Kidney tubule cell (primary cell): ENCODE measurements around the gene GP1BA.

ENCODE experiments used
- DNase-seq: peaks from one replicate; pipeline ENCODE4 v3.0.0-alpha.2; 2018; ENCODE audit warnings: low spot score

The GP1BA gene

DNA sequence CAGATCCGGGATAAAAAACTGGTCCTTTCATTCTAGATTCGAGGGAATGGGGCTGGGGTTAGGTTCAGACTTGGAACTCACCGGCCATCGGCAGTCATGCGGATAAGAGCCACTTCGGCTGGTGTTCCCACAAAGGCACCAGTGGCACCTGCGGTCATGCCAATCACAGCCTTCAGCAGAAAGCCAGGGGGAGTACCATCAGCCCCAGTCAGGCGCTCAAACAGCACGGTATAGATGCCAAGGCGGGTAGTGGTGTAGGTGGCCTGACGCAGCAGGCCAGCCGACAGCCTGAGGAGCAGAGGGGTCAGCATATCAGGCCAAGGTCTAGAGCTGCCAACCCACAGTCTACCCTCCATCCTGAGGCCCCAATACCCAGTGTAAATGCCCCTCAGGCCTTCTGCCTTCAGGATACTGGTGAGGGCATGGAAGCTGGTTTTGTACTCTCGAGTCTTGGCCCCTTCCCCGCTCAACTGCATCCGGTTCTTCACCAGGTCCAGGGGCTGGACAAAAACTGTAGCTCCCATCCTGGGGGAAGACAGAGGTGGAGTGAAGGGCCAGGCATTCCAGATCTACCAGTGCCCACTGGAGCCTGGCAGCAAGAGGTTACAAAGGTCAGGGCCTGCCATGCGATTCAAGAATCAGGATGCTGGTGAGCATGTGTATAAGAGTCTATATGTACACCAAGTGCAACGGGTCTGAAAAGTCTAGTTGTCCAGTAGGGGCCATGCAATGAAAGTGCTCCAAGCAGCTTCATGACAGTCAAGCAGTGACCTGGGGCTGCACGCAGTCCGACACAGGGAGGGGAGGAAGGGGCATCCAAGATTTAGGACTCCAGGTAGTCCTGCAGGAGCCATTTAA lies 6.8 kb downstream of the GP1BA start:
- DNase-seq, result peak; percentile 26

DNA sequence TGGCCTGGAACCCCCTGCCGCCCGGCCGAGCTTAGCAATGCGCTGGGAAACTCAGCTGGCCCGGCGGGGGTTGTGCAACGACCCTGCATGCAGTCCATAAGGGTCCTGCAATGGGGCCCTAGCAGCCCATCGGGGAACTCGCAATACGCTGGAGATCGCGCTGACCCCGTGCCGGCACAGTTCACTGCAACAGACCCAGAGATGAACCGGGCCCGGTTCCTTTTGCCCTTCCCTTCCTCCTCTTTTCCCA lies 7.4 kb downstream of the GP1BA start:
- no peak for DNase-seq

DNA sequence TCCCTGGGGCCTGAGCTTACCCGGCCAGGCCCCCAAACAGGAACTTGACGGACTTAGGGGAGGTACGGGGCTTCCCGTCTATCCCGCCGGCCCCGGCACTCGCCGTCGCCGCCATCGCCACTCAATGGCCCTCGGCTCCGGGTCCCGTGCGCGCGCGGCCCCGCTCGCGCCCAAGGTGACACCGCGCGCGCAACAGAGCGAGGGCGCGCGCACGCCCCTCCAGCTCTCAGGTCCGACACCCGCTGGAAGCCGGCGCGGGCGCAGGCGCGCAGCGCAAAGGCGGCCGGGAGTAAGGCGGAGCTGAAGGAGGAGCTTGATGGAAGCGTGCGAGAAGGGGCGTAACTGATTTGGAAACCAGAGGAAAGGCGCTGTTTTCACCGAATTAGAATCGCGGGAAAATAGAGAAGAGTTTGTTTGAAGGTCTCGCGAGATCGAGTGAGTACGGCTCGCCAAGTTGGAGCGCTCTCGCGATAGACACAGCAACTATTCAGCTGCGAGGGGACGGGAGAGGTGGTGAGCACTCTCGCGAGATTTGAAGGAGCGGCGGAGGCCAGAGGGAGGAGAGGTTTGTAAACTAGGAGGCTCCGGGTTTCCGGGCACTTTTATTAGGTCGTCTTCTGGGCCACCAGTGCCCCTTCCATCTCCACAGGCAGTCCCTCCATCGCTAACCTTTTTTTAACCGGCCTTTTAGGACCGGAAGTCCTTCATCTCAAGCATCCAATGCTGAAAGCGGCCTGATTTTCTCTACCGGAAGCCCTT lies 7.9 kb downstream of the GP1BA start, which contains the start of the genes RNF167 and SLC25A11:
RNF167 (plus strand) TSS at position 473 of the 759 bp plus-strand sequence. CDS start 642 bp downstream, outside the sequence.
SLC25A11 (minus strand) TSS at position 251 of the 759 bp plus-strand sequence; CDS start at position 115, 136 bp downstream.
- peak; percentile 99 for DNase-seq

DNA sequence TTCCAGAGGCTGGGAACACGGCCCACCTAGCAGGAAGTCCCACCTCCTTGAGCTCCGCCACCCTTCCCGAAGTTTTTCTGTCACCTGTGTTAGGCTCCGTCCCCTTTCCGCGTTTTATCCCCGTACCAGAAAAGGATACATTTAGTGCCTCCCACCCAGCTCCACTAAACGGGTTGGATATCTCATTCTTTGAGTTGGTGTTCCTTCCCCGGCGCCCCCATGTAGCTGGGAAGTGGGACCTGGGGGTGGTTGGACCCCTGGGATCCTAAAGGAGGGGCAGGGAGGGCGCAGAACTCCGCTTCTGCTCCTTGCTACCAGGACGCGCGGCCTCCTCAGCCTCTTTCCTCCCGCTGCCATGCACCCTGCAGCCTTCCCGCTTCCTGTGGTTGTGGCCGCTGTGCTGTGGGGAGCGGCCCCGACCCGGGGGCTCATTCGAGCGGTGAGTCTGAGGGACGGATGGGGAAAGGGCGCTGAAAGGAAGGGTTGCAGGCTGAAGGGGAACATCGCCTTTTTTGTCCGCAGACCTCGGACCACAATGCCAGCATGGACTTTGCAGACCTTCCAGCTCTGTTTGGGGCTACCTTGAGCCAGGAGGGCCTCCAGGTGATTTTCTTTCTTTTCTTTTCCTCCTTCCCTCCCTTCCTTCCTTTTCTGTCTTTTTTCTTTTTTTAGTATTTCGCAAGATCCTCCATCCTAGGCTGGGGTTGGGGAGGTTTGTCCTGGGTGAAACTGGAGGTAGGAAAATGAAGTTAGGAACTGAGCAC lies 8.7 kb downstream of the GP1BA start:
- peak; percentile 92 for DNase-seq

DNA sequence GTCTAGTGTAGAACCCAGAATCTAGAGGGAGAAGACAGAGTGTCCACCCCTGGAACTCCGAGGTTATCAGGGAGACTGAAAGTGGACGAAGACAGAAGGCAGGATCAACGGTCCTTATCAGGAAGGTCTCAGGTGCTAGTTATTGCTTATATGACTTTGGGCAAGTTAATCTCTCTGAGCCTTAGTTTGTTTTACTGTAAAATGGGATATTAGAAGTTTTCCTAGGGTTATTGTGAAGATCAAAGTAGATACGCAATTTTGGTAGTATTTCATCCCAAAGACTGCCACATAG lies 9.2 kb downstream of the GP1BA start:
- no peak for DNase-seq

DNA sequence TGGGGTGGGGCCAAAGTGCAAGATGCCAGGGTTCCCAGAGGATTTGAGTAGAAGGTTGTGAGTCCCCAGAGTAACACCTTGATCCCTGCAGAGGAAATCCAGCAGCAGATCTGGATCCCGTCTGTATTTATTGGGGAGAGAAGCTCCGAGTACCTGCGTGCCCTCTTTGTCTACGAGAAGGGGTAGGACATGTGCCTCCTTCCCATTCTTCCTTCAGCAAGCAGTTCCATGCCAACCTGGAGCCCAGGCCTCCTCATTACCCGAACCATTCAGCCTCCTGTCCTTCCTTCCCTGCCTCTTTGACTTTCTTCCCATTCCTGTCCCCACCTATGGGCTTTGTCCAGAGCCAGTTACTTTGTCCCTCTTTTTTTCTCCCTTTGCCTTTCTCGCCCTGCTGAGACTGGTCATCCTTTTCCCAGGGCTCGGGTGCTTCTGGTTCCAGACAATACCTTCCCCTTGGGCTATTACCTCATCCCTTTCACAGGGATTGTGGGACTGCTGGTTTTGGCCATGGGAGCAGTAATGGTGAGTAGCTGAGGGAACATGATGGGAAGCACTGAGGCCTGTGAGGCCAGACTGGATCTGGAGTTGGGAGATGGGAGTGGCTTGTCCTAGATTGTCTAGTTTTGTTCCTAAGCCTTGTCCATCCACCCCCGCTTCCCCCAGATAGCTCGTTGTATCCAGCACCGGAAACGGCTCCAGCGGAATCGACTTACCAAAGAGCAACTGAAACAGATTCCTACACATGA lies 10.9 kb downstream of the GP1BA start:
- no peak for DNase-seq

DNA sequence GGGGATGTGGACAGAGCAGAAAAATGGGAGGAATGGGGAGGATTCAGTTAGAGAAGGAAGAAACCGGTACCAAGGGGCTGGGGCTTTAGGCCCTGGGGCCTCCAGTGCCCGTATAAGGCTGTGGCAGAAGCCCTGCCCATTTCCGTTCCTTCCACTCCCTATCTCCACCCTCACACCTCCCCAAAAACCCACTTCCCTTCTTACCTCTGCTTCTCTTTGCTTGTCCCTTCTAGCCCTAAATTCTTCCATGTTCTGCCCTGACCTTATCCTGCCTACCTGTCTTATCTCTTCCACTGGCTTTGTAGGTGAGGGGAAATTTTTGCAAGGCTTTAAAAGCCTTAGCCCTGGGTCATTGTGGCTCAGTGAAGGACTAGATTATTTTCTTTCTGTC lies 12.1 kb downstream of the GP1BA start:
- DNase-seq, result no peak

DNA sequence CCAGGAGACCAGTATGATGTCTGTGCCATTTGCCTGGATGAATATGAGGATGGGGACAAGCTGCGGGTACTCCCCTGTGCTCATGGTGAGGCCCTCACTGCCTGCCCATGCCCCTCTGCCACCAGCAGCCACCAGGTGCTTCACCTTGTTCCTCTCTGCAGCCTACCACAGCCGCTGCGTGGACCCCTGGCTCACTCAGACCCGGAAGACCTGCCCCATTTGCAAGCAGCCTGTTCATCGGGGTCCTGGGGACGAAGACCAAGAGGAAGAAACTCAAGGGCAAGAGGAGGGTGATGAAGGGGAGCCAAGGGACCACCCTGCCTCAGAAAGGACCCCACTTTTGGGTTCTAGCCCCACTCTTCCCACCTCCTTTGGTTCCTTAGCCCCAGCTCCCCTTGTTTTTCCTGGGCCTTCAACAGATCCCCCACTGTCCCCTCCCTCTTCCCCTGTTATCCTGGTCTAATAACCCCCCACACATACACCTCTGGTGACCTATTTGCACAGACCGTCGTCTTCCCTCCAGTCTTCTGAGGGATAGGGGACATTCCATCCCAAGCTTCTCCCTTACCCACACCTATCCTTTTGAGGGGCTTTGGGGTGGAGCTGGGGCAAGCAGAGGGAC lies 12.6 kb downstream of the GP1BA start:
- peak; percentile 26 for DNase-seq

DNA sequence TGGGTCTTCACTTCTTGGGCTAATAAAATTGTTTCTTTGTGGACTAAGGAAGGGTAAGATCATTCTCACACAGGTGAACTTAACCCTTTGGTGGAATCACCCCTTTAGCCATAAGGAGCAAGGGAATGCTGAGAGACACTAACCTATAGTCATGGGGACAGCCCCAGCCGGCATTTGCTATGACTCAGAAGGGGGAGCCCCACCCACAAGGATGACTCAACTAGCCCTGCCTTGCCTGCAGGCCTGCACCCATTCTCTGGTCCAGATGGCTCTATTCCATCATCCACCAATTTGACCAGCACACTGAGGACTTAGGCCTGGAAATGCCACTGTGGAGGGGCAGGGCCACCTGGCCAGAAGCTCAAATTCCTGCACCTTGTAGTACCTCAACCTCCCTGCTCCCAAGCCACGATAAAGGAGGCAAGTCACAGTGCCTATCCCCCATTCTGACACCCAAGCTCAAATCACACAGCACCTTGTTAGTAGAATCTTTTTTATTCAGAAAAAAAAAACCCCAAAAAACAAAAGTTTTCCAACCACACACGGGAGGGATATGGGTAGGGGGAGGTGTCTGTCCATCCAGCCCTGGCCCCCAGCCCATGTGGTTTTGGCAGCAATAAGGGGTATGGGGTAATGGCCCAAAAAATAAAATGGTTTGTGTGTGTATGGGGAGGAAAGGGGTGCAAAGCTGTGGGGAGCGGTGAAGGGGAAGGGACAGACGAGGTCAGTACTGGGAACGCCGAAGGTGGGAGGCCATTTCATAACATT lies 13.3 kb downstream of the GP1BA start:
- DNase-seq, result peak; percentile 95

DNA sequence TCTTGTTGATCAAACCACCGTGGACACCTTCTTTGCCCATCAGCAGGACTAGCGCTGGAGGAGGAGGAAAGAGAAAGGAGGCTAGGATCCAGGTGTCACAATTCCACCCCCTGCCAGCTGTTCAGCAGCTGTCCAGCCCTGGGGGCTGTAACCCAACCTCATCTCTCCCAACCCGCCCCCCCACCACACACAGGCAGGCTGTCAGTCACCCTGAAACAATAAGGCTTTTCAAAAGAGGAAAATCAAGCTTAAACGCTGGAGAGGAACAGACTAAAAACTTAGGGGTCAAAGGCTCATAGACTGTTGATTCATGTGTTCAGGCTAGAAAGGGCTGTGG lies 13.8 kb downstream of the GP1BA start:
- DNase-seq, result no peak

DNA sequence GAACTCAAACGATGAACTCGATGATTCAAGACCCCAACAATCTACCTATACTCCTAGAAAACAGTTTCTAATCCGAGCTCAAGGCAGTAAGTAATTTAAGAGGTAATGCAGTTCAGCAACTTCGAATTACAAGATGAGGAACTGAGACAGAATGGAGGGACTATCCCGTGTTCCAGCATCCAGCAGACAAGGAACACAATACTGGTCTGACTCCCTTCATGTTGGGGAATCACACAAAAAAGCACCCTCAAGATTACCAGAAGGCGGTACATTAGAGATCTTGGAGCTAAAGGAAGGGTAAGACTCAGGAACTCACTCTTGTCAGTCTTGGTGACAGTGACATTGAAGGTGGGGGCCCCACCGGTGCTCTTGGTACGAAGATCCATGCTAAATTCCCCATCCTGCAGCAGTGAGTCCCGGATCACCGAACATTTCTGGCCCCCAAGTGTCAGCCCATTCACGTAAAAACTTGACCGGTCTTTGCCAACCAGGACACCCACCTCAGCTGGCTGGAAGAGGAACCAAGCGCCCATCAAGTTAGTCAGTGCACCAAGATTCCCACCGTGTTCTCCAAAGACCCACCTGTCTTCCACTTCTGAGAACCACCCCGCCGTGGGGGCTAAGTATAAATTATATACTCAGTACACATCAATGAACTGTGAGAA lies 14.4 kb downstream of the GP1BA start:
- no peak for DNase-seq

DNA sequence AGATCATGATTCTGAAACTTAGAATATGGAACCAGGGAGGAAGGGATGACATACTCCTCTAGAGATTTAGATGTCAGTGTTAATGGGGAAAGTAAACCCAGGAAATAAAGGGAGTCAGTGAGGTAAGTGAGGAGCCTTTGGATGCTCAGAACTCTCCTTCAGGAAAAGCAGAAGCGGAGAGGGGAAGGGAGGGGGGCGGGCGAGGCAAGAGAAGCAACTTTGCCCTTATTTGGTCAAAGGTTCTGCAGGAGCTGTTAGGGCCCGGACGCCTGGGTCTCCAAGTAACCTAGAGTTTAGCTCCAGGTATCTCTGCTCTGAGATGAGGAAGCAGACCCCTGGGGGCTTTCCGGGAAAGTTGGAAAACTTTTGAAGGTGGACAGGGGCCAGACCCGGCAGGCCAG lies 14.9 kb downstream of the GP1BA start:
- DNase-seq, result no peak

DNA sequence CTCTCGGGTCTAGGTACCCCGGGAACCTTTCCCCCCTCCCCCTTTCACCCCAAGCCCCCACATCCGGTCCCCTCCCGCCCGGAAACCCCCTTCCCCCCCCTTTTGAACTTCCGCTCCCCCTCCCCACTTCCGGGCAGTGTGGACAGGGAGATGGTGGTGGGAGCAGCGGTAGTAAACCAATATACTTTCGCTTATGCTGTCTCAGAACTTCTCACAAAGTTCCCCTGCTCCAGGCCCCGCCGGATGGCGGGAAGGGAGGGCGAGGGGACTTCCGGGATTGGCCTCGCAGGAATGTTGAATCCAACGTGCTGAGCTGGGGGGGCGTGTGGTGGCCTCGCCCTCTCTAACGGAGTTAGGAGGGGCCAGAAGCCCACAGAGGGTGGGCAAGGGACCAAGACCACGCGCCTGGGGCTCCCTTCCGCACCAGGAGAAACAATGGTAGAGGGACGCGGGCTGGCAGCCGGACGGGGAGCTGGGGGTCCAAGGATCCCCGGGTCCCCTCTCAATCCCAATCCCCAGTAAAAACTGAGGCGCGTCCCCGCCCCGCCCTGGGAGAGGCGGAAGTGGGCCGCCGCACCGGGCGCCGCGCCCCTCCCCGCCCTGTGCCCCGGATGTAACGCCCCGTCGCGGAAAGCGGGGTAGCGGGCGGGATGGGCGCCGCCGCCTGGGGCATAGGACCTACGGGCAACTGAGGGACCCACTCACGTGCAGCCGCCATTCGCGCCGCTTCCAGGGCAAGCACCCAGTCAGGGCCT lies 15.5 kb downstream of the GP1BA start:
- peak; percentile 72 for DNase-seq

DNA sequence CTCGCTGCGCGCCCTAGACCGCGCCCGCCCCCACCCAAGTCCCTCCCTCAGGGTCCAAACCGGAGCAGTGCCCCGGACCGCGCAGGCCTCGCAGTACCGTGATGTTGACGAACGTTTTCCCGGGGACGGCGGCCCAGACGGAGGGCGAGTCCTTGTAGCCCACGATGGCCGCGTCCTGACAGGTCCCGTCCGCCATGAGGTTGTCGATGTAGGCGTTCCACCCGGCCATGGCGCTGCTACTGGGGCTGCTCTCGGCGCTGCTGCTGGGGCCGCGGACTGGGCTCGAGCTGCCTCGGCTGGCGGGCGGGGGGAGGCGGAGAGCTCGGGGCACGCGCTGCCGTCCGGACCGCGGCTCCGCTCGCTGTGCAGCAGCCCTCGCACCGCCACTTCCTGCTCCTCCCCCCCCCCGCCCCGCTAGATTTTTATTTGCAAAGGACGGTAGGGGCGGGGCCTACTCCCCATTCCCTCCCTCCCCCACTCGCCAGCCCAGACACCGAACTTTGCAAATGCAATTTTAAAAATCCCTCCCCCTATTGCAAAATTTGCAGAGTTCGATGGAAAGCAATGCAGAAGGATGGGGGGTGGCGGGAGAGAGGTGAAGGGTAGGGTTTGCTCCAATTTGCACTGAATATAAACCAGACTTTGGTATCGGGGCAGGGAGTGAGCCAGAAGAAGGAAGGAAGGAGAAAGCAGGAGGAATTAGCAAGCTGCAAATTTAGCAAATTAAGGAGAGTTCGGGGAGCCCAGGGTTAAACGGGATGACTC lies 16.3 kb downstream of the GP1BA start, which contains the start of gene PFN1:
PFN1 (minus strand) TSS at position 365 of the 765 bp plus-strand sequence; CDS start at position 229, 136 bp downstream.
- DNase-seq, result peak; percentile 89

DNA sequence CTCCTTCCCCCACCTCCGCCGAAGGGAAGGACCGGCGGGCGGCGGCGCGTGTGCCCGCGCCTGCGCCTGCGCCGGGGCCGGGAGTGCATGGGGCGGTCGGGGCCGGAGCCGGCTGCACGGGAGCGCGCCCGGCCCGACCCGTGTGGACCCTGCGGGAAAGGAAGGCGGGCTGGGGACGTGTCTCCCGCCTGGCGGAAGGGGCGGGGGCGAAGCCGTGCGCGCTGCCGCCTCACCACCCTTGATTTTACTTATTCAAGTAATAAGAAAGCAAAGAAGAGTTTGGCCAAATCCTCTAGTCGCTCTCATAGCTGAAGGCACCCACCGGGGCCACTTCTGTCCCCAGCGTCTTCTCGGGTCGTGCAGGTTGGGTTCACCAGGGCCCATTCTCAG lies 16.8 kb downstream of the GP1BA start:
- peak; percentile 92 for DNase-seq

DNA sequence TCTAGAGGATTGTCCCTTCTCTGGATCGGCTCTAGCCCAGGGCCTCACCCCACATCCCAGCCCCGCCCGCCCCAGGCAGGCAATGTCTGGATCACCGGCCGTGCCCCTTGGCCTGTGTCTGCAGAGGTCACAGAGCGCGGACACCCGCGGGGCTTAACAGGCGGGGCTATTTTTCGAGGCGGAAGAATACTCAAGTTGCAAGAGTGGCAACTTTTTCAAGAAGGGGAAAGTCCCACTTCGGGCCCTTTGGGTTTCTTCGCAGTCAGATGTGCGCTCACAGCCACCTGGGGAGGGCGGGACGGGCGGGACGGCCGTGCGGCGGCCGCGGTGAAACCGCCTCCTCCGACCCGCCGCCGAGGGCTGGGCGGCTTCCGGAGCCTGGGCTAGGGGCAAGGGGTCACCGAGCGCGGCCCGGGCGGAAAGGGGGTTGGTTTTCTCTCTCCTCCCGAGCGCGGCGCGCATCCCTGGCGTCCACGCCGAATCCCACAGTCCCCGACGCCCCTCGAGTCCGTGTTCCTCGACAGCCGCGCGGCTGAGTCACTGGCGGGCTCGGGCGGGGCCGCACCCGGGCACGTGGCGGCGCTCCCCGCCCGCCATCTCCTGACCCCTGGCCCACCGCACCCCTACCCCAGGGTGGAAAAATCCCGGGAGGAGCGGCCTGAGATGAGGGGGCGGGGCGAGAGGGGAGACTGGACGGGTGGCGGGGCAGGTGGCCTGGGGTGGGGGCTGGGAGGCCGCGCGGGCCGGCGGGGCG lies 17.4 kb downstream of the GP1BA start:
- DNase-seq, result peak; percentile 88

DNA sequence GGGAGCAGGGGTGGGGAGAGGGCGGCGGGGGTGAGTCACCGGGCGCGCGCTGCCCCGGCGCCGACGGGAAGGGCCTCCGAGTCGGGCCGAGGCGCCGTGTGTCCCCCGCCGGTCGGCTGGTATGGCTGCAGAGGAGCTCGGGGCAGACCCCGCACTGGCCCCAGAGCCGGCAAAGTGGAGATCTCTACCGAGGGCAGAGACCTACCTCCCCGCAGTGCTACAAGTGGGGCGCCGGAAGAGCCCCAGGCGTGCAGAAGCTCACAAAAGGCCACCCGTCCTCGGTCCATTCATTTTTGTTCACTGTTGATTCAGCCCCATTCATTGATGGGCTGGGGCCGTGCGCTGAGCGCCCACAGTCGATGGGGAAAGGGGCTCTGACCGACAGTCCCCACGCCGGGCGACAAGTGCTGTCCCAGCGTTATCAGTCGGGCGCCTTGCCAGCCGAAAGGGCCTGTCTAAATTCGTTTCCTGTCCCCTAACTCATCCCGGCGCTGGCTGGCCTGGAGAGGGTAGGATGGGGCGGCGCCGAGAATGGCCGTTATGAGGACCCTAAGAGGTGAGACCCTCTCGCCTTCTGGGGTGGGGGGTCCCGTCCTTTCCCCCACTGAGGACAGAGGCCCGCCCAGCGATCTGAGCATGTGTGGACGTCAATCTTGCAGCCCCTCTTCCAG lies 18.1 kb downstream of the GP1BA start:
- DNase-seq, result no peak
